Adrenal gland (tissue), 5 donors: Measurements from ENCODE around the gene DMAC2.

Experiments used
- POLR2A ChIP-seq, 2 donors: fragments of 450-650 bp; IDR thresholded peaks; one replicate each; pipeline ENCODE4 v1.6.1; 2017; ENCODE audit warnings: antibody characterized with exemption in 2 of 2, mild to moderate bottlenecking in 2 of 2, moderate library complexity in 1 of 2
- TF ChIP-seq, protein P1 (sequence below), 6 experiments: fragments of 450-650 bp in 4 of 6; fragments of 200-600 bp in 2 of 6; sonication (generic) in 1 of 6; IDR thresholded peaks; 1 replicate in 5 of 6; 2 replicates in 1 of 6; pipeline versions ENCODE4 v1.5.1 to v1.8.0; 2016 to 2021; ENCODE audit warnings: antibody characterized with exemption in 6 of 6, mild to moderate bottlenecking in 2 of 6, moderate library complexity in 1 of 6
- donor health status: DM: no; HTN: no; CAD: no.

DNA sequence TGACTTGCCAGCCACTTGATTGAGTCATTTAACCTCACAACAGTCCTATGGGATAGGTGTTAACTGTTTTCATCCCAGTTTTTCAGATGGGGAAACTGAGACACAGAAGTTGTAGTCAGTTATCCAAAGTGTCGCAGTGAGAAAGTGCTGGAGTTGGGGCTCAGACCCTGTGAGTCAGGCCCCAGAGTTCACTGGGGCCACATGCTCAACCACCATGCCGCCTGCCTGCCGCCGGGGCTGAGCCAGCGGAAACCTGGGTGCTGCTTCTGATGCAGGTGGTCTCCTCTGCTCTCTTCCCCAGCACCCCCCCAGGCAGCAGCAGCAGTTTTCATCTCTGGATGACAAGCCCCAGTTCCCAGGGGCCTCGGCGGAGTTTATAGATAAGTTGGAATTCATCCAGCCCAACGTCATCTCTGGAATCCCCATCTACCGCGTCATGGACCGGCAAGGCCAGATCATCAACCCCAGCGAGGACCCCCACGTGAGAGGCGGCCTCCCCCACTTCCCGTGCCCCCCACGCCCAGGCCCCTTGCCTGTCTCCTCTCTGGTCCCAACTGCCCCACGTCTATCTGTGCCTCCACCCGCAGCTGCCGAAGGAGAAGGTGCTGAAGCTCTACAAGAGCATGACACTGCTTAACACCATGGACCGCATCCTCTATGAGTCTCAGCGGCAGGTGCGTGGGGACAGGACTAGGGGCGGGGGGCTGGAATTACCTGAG lies 29.2 kb downstream of the DMAC2 start:
- TF ChIP-seq, protein P1, sequence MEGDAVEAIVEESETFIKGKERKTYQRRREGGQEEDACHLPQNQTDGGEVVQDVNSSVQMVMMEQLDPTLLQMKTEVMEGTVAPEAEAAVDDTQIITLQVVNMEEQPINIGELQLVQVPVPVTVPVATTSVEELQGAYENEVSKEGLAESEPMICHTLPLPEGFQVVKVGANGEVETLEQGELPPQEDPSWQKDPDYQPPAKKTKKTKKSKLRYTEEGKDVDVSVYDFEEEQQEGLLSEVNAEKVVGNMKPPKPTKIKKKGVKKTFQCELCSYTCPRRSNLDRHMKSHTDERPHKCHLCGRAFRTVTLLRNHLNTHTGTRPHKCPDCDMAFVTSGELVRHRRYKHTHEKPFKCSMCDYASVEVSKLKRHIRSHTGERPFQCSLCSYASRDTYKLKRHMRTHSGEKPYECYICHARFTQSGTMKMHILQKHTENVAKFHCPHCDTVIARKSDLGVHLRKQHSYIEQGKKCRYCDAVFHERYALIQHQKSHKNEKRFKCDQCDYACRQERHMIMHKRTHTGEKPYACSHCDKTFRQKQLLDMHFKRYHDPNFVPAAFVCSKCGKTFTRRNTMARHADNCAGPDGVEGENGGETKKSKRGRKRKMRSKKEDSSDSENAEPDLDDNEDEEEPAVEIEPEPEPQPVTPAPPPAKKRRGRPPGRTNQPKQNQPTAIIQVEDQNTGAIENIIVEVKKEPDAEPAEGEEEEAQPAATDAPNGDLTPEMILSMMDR (IDR thresholded peaks at IDR 0.05), result no peak
- TF ChIP-seq POLR2A (IDR thresholded peaks at IDR 0.05), result no peak
